HepG2 (cell line): Measurements from ENCODE around the gene ANTKMT. TPM values are rescaled to one million over a fixed set of nuclear protein-coding genes. Genes with fewer than 3 reads are reported as not detected.

Source experiments
- ATAC-seq: fragments of 200-7000 bp; cut with Tn5 transposase; 3 replicates; pipeline ENCODE4 v1.9.1; 2020; ENCODE audit warnings: mild to moderate bottlenecking, moderate library complexity
- BruUV-seq: library from RNA; stranded (reverse); fragments of 400-500 nt; replicated peaks from 2 replicates; lab custom pipeline; 2021; lab: Mats Ljungman, UMichigan
- CTCF ChIA-PET: fragments of 300-600 bp; formaldehyde crosslinking; extraction: SDS; loops from one replicate; lab custom pipeline; 2021; ENCODE audit warnings: low total read pairs, inconsistent platforms, low intra/inter-chr PET ratio; lab: Yijun Ruan, JAX
- POLR2A ChIA-PET: fragments of 350-600 bp; sonication (Branson Sonifier 250); formaldehyde crosslinking; loops from one replicate; lab custom pipeline; 2020; ENCODE audit warnings: antibody characterized with exemption, inconsistent platforms; lab: Yijun Ruan, JAX
- DNase-seq: peaks from one replicate; pipeline ENCODE4 v3.0.0-alpha.2; 2015; ENCODE audit warnings: low spot score
- FAIRE-seq: peaks from 3 replicates; lab custom pipeline; 2011; peaks lifted over from hg19 to GRCh38; lab: Jason Lieb, UNC
- H2AFZ ChIP-seq: one replicate; pipeline ENCODE4 v1.6.1; 2011; ENCODE audit warnings: low read length, inconsistent platforms
- H3K27ac ChIP-seq: fragments of 300-600 bp; 3 replicates; pipeline ENCODE4 v1.8.0; 2011; ENCODE audit warnings: mixed run types, mild to moderate bottlenecking, mixed read lengths, low read length, inconsistent platforms; ENCODE audit not compliant: insufficient read depth; ENCODE audit errors: extremely low read length
- H3K27me3 ChIP-seq, 2 experiments: fragments of 200-600 bp in 1 of 2; 2 replicates in 1 of 2; 3 replicates in 1 of 2; pipeline versions ENCODE4 v1.6.0 to v1.8.0; 2011; ENCODE audit warnings: low read length in 2 of 2, mild to moderate bottlenecking in 2 of 2, moderate library complexity in 2 of 2, inconsistent platforms in 1 of 2; ENCODE audit not compliant: insufficient read depth in 2 of 2, control insufficient read depth in 1 of 2
- H3K36me3 ChIP-seq, 2 experiments: fragments of 200-600 bp in 1 of 2; replicated peaks in 1 of 2; 2 replicates in 1 of 2; 3 replicates in 1 of 2; pipeline versions ENCODE4 v1.5.1 to v1.8.0; 2011; ENCODE audit warnings: low read length in 2 of 2, inconsistent platforms in 1 of 2; ENCODE audit not compliant: insufficient read depth in 2 of 2, control insufficient read depth in 1 of 2
- H3K4me1 ChIP-seq: 2 replicates; pipeline ENCODE4 v1.5.1; 2012; ENCODE audit warnings: low read length, inconsistent platforms; ENCODE audit not compliant: insufficient read depth
- H3K4me2 ChIP-seq: 2 replicates; pipeline ENCODE4 v1.6.0; 2011; ENCODE audit warnings: low read depth, low read length, inconsistent platforms
- H3K4me3 ChIP-seq, 3 experiments: fragments of 200-600 bp in 1 of 3; sonication (generic), shearing (Covaris generic) in 1 of 3; replicated peaks in 1 of 3; 2 replicates each; pipeline ENCODE4 v1.5.1; 2011 to 2016; ENCODE audit warnings: low read length in 3 of 3, inconsistent platforms in 2 of 3, low read depth in 2 of 3, mild to moderate bottlenecking in 2 of 3, control low read depth in 1 of 3, mixed read lengths in 1 of 3; ENCODE audit not compliant: insufficient read depth in 1 of 3
- H3K79me2 ChIP-seq: one replicate; pipeline ENCODE4 v1.6.1; 2011; ENCODE audit warnings: low read length, inconsistent platforms; ENCODE audit not compliant: insufficient read depth
- H3K9ac ChIP-seq: 2 replicates; pipeline ENCODE4 v1.6.0; 2011; ENCODE audit warnings: mild to moderate bottlenecking, low read depth, low read length, inconsistent platforms; ENCODE audit not compliant: insufficient read depth
- H3K9me3 ChIP-seq: 2 replicates; pipeline ENCODE4 v1.5.1; 2012; ENCODE audit warnings: mild to moderate bottlenecking, low read length
- H4K20me1 ChIP-seq: 2 replicates; pipeline ENCODE4 v1.6.0; 2011; ENCODE audit warnings: inconsistent platforms, mild to moderate bottlenecking, low read length, moderate library complexity; ENCODE audit not compliant: insufficient read depth
- BRD4 ChIP-seq: sonication (generic); formaldehyde crosslinking; IDR thresholded peaks from 2 replicates; pipeline ENCODE4 v1.4.0; 2020; ENCODE audit warnings: missing genetic modification reagents
- HNRNPK ChIP-seq: fragments of 200-400 bp; formaldehyde crosslinking; IDR thresholded peaks from 2 replicates; pipeline ENCODE4 v1.6.1; 2018; ENCODE audit warnings: low read length, low read depth, moderate library complexity, mild to moderate bottlenecking; ENCODE audit not compliant: poor library complexity, severe bottlenecking
- HOXA5 ChIP-seq: sonication (generic); formaldehyde crosslinking; IDR thresholded peaks from 2 replicates; pipeline ENCODE4 v1.4.0; 2020; ENCODE audit warnings: missing genetic modification reagents
- KLF13 ChIP-seq: sonication (generic); formaldehyde crosslinking; IDR thresholded peaks from 2 replicates; pipeline ENCODE4 v1.4.0; 2020; ENCODE audit warnings: mild to moderate bottlenecking, missing genetic modification reagents
- SNAPC4 ChIP-seq: sonication (generic); formaldehyde crosslinking; IDR thresholded peaks from 2 replicates; pipeline ENCODE4 v1.4.0; 2020; ENCODE audit warnings: mild to moderate bottlenecking, missing genetic modification reagents
- ZBED4 ChIP-seq: sonication (generic); formaldehyde crosslinking; IDR thresholded peaks from 2 replicates; pipeline ENCODE4 v1.4.0; 2020; ENCODE audit warnings: missing genetic modification reagents, borderline replicate concordance
- ZNF333 ChIP-seq: sonication (generic); formaldehyde crosslinking; IDR thresholded peaks from 2 replicates; pipeline ENCODE4 v1.4.0; 2020; ENCODE audit warnings: mild to moderate bottlenecking, missing genetic modification reagents, borderline replicate concordance
- ZNF549 ChIP-seq: sonication (generic); formaldehyde crosslinking; IDR thresholded peaks from 2 replicates; pipeline ENCODE4 v1.5.0; 2020; ENCODE audit warnings: missing genetic modification reagents
- ZXDC ChIP-seq: sonication (generic); formaldehyde crosslinking; IDR thresholded peaks from 2 replicates; pipeline ENCODE4 v1.5.0; 2020; ENCODE audit warnings: mild to moderate bottlenecking, missing genetic modification reagents
- WGBS: methylation state at CpG from one replicate; pipeline ENCODE4 v1.1.6; 2017; ENCODE audit warnings: low lambda C conversion rate; 5-methylcytosine and 5-hydroxymethylcytosine counted together
- in situ Hi-C: cut with HindIII; loops from 2 replicates; pipeline ENCODE4 v1.10.0; 2017; ENCODE audit warnings: low pct_unique_long_range_greater_than_20kb; ENCODE audit not compliant: extremely low pct_ligation_motif_present
- intact Hi-C: fragments of 100-400 bp; cut with micrococcal nuclease; formaldehyde crosslinking; loops from one replicate; pipeline ENCODE4 v1.10.0; 2022; ENCODE audit not compliant: unreplicated experiment
- polyA plus RNA-seq, 8 experiments: library from polyadenylated mRNA; depleted of rRNA in 3 of 8; stranded (reverse) in 7 of 8; unstranded in 1 of 8; fragments of >200 nt; fragmentation: Illumina TruSeq in 4 of 8; extraction: Trizol in 4 of 8; gene quantifications; 2 replicates each; pipeline versions ENCODE4 v1.2.1 to v1.2.3, GENCODE V29; 2011 to 2016; ENCODE audit warnings: low read depth in 4 of 8, missing spikeins in 1 of 8, mixed read lengths in 1 of 8; ENCODE audit not compliant: insufficient read depth in 1 of 8
- total RNA-seq, 5 experiments: library from RNA; depleted of rRNA; stranded (reverse); fragments of >200 nt; fragmentation: Illumina TruSeq; extraction: Trizol; gene quantifications; 2 replicates each; pipeline ENCODE4 v1.2.3, GENCODE V29; 2016; ENCODE audit warnings: low read depth in 1 of 5

Gene ANTKMT
- total and polyA plus RNA-seq, 2 of the 13 experiments (the other 11 are each of a cell fraction or from before 2014, with no cell fraction given) = 7.5 to 47.8 TPM

- peaks cover 4% of the 10 kb centered on the region for H3K4me1 ChIP-seq
- TF ChIP-seq BRD4 (CRISPR knock-in tag) (no peak), HOXA5 (CRISPR knock-in tag) (no peak), ZNF549 (CRISPR knock-in tag) (no peak), SNAPC4 (no peak), ZNF333 (CRISPR knock-in tag) (no peak), ZXDC (CRISPR knock-in tag) (no peak), KLF13 (CRISPR knock-in tag) (no peak), HNRNPK (no peak), ZBED4 (no peak)
- H3K27ac ChIP-seq = no peak overlapping the region
- ATAC-seq (no peak), FAIRE-seq (no peak), DNase-seq (no peak)
- no TSS peak for BruUV-seq
- no peaks in the 10 kb centered on the region for H3K79me2 ChIP-seq
- no peak overlapping the region for H3K9ac ChIP-seq
- H3K4me2 ChIP-seq = no peak overlapping the region
- H3K9me3 ChIP-seq = no peaks in the 10 kb centered on the region
- POLR2A ChIA-PET = interaction anchor here (1.2 to 2.2 kb wide), 2 partner anchors 11 to 20 kb away, joined by 3 to 7 read pairs; partner anchors contain the start of gene ANTKMT
- CTCF ChIA-PET = interaction anchor here (2.7 kb wide), 1 partner anchor 20 kb away, joined by 19 read pairs; no protein-coding TSS in a partner anchor
- no peak overlapping the region for H2AFZ ChIP-seq
- peaks cover 3 to 22% of the 10 kb centered on the region in 2 experiments; a peak in 2 of 5 replicates for H3K36me3 ChIP-seq
- 0 out of 2 replicates have a peak, but pooled peaks cover 2% of the 10 kb centered on the region for H4K20me1 ChIP-seq
- no peaks in the 10 kb centered on the region for H3K27me3 ChIP-seq
- intact Hi-C loops (no loop called here), in situ Hi-C loops (no loop called here)
- 95% methylated on average over 11 of the region's 12 CpGs for WGBS
- no peak overlapping the region for H3K4me3 ChIP-seq
These were observed 11.4 kb downstream of the ANTKMT start for GRCh38 chr16:732332-732731.
